HG03565 (cell line): Measurements from ENCODE around the gene STK32B.

Experiments
- ATAC-seq: cut with Tn5 transposase; IDR thresholded peaks from one replicate; pipeline ENCODE4 v1.9.1; 2021; ENCODE audit warnings: mild to moderate bottlenecking, moderate library complexity; ENCODE audit not compliant: unreplicated experiment

The STK32B gene

DNA sequence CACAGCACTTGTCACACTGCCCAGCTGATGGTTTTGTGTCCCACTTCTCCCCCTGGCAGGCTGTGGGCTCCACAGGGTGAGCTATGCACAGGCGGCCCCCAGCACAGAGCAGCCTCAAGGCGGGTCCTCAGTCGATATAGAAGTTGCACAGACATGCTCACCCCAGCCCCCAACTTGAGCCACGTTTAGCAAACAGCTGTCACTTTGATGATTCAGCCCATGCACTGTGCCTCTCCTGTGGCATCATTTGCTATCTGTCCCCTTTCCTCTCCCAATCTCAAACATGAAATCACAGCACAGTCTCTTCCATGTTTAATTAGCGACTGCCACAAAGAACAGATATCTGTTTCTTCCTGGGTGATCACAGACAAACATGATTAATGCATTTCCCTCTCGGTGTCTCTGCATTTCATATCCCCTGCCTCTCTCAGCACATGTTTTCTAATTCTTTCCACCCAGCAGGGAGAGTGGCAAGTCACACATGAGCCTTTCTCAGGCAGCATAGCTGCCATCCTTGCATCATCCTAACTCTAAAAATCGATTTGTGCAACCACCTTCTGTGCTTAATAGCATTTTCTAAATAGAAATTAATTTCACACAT, 452.2 kb downstream of the STK32B start:
- no peak for ATAC-seq

DNA sequence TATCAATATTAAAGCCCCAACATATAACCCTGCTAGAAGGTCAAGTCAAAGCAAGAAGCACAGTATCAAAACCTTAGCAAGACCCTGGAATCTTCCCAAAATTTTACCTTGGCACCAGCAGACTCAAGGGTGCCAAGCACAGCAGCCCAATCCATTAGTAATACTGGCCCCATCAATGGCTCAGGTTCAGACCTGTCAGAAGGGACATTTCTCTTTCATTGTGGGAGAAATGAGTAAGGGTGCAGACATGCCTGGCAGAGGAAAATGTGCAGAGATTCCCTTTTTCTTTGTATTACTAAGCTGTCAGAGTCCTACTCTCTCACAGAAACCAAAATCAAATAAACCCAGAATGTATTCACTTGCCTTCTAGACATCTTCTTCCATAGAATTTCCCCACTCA, 453.2 kb downstream of the STK32B start:
- no peak for ATAC-seq

DNA sequence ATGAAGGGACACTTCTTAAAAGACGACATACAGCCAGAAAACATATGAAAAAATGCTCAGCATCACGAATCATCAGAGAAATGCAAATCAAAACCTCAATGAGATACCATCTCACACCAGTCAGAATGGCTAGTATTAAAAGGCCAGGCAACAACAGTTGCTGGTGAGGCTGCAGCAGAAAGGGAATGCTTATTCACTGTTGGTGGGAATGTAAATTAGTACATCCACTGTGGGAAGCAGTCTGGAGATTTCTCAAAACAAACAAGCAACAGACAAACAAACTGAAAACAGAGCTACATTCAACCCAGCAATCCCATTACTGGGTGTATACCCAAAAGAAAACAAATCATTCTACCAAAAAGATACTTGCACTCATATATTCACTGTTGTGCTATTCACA, 459.2 kb downstream of the STK32B start:
- ATAC-seq = no peak

- no peak for ATAC-seq
Measured at GRCh38 chr4:5511791-5512190, 460.5 kb downstream of the STK32B start.

- no peak for ATAC-seq
Measured at GRCh38 chr4:5515646-5516045, 464.4 kb downstream of the STK32B start.

DNA sequence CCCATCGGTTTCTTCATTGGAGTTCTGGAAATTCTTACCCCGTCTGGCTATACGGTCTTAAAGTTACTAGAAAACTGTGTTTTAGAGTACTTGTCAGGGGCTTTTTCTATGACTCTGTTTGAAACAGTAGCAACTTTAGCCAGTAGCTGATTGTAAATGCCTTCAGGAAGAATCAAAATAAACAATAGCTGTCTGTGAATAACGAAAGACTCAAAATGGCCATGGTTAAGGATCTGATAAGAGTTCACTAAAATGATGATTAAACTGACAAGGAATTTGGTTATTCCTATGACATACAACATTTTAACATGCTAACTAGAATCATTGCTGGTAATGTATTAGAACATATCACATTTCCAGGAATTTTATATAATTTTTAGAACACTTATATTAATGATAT, 466.1 kb downstream of the STK32B start:
- ATAC-seq = no peak

DNA sequence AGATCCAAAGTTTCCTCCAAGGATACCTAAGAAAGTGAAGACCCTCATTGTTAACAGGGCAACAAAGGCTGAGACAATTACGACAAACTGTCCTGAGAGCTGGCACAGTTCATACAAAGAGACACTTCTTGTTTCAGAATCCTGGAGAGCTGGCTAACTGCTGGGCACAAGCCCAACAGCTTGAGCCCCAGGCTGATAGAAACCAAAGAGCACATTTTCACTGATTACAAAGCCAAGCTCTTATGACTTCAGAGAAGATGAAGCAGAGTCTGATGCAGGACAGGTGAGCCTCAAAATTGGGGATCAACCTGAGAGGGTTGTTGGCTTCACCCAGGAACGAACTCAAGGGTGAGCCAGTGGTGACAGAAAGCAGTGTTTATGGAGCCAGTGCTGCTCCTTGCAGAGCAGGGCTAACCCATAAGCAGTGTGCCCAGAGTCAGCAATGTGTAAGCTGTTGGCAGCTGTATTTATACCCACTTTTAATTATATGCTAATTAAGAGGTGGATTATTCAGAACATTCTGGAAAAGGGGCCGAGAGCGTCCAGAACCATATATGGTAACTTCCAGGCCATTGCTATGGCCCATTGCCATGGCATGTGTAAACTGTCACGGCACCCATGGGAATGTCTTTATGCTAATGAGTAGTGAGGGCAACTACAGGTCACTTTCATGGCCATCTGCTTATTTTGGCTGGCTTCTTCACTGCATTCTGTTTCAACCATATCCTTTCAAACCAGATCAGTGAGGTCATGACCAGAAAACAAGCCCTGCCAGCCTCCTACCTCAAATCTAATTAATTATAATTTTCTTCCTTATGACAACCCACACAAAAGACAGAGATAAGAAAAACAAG, 473.4 kb downstream of the STK32B start:
- ATAC-seq = no peak

DNA sequence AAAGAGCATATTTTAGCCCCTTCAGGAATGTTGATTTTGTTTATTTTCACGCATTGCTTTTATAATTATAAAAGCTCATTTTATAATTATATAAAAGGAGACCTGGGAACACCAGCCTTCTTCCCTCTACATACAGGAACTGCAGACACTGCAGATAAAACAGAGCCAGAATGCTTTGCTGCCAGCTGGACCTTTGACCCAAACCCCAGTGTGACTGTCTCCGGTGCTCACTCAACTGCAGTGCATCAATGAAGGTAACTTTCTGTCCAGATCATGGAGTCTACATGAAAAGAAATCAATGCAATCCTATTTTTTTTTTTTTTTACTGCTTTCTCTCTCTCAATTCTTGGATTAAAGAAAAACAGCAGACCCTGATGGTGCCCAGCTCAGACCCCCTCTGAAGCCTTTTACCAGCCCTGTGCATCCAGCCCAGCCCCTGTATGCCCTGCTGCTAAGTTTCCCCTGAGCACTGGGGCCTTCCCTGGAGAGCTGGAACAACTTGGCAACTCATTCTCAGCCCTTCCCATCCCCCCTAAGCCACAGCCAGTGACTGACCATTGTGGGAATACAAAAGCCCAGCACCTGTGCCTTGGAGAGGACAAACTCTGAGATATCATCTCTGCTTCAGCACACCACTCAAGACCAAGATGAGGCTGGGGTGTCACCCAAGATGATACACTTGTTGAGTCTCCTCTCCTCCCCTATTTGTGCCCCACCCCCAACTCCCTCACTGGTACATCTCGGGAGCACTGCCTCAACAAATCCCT, 475.0 kb downstream of the STK32B start:
- no peak for ATAC-seq

DNA sequence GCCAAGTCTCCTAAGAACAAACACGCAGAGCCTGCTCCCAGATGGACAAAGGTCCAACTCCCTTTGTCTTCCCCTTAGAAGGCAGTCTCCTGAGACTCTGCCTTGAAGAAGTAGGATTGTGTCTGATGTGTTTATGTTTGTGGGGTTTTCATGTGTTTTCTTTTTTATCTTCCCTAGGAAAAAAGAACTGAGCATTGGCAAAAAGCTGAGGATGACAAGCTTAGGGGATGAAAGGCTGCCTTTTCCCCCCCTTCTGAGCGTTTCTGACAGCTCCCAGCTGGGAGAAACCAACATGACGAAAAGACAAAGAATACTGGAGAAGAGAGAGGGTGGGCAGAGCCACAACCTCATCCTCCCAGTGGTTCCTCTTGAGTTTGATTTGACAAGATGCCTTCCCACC, 475.9 kb downstream of the STK32B start:
- ATAC-seq = no peak

- no peak for ATAC-seq
Measured at GRCh38 chr4:5528031-5528436, 476.8 kb downstream of the STK32B start.

DNA sequence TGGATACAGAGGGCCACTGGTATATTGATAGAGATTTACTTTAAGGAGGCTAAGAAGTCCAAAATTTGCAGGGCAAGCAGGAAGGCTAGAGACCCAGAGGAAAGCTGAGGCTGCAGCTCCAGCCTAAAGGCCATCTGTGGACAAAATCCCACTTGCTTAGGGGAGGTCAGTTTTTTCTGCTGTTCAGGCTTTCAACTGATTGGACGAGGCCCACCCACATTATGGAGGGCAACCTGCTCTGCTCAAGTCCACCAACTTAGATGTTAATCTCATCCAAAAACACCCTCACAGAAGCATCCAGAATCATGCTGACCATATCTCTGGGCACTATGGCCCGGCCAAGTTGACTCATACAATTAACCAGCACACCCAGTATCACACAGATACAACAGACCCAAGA, 480.8 kb downstream of the STK32B start:
- ATAC-seq = no peak

DNA sequence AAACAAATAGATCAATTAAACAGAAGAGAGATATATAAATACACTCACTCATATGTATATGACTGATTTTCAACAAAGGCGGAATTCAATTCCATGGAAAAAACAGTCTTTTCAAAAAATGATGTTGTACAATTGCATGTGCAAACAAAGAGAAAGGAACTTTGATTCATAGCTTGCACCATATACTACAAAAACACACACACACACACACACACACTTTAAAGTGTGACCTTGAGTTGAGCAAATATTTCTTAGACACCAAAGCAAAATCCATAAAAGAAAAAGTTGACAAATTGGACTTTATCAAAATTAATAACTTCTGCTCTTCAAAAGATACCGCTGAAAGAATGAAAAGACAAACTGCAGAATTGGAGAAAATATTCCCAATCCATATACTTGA, 488.3 kb downstream of the STK32B start:
- no peak for ATAC-seq

DNA sequence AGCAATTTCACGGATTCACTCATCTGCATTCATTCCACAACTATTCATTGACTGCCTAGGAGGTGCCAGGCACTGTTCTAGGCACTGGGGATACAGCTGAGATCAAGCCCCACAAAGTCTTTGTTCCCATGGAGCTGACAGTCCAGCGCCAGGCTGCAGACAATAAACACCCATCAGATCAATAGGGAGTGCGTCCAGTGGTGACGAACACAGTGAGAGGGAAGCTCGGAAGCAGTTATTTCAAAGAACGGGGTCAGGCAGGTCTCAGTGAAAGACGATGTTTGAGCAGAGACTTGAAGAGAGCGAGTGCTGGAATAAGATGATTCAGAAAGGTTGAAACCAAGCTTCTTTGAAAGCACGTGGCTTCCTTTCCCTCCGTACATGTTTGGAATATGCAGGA, 489.9 kb downstream of the STK32B start:
- ATAC-seq = no peak

- ATAC-seq = no peak
Measured at GRCh38 chr4:5543681-5544080, 492.4 kb downstream of the STK32B start.

- ATAC-seq = no peak
Measured at GRCh38 chr4:5544762-5545161, 493.5 kb downstream of the STK32B start.

- no peak for ATAC-seq
Measured at GRCh38 chr4:5545271-5545670, 494.0 kb downstream of the STK32B start.

GRCh38 chr4:5547651-5548249, 496.5 kb downstream of the STK32B start:
- no peak for ATAC-seq
